DOHH2 (cell line): Measurements from ENCODE around the gene SFI1.

Source experiments
- H3F3A ChIP-seq: fragments of 200-600 bp; sonication (generic), shearing (Covaris generic); 2 replicates; pipeline ENCODE4 v1.6.0; 2016; ENCODE audit warnings: antibody characterized with exemption, mild to moderate bottlenecking; ENCODE audit not compliant: control insufficient read depth, insufficient read depth
- H3K27ac ChIP-seq: fragments of 200-600 bp; sonication (generic); 2 replicates; pipeline ENCODE4 v1.5.1; 2014; ENCODE audit warnings: low read depth, mild to moderate bottlenecking, low read length, moderate library complexity
- H3K27me3 ChIP-seq: fragments of 200-600 bp; sonication (generic); 2 replicates; pipeline ENCODE4 v1.6.1; 2014; ENCODE audit warnings: mild to moderate bottlenecking, low read length, mixed read lengths; ENCODE audit not compliant: control insufficient read depth
- H3K36me3 ChIP-seq: fragments of 200-600 bp; sonication (generic); 2 replicates; pipeline ENCODE4 v1.6.1; 2014; ENCODE audit warnings: mild to moderate bottlenecking, low read length, moderate library complexity, mixed read lengths; ENCODE audit not compliant: control insufficient read depth
- H3K4me1 ChIP-seq: fragments of 200-600 bp; sonication (generic); 2 replicates; pipeline ENCODE4 v1.6.1; 2014; ENCODE audit warnings: mild to moderate bottlenecking, low read length, mixed read lengths; ENCODE audit not compliant: control insufficient read depth
- H3K4me2 ChIP-seq: fragments of 200-600 bp; sonication (generic); 2 replicates; pipeline ENCODE4 v1.6.0; 2014; ENCODE audit warnings: mild to moderate bottlenecking, low read length, moderate library complexity
- H3K4me3 ChIP-seq: fragments of 200-600 bp; sonication (generic); 2 replicates; pipeline ENCODE4 v1.5.1; 2014; ENCODE audit warnings: mild to moderate bottlenecking, low read length, mixed read lengths
- H3K79me2 ChIP-seq: fragments of 200-600 bp; sonication (generic); 2 replicates; pipeline ENCODE4 v1.6.1; 2014; ENCODE audit warnings: mild to moderate bottlenecking, low read length, mixed read lengths; ENCODE audit not compliant: control insufficient read depth
- H3K9me2 ChIP-seq: fragments of 200-600 bp; sonication (generic); replicated peaks from 2 replicates; pipeline ENCODE4 v1.6.1; 2014; ENCODE audit warnings: mild to moderate bottlenecking, low read length, mixed read lengths; ENCODE audit not compliant: control insufficient read depth
- H3K9me3 ChIP-seq: fragments of 200-600 bp; sonication (generic); 2 replicates; pipeline ENCODE4 v1.6.1; 2014; ENCODE audit warnings: antibody characterized with exemption, low read length, mixed read lengths; ENCODE audit not compliant: control insufficient read depth, insufficient read depth
- H4K20me1 ChIP-seq: fragments of 200-600 bp; sonication (generic); 2 replicates; pipeline ENCODE4 v1.6.0; 2014; ENCODE audit warnings: low read depth, mild to moderate bottlenecking, antibody characterized with exemption, low read length, moderate library complexity; ENCODE audit not compliant: control insufficient read depth, insufficient read depth
- CTCF ChIP-seq: fragments of 200-600 bp; sonication (generic); IDR thresholded peaks from one replicate; pipeline ENCODE4 v1.5.1; 2014; ENCODE audit warnings: antibody characterized with exemption, mild to moderate bottlenecking, low read depth, low read length; ENCODE audit not compliant: poor library complexity, severe bottlenecking
- EZH2phosphoT487 ChIP-seq: fragments of 200-600 bp; sonication (generic); IDR thresholded peaks from 2 replicates; pipeline ENCODE4 v1.6.1; 2017; ENCODE audit warnings: borderline replicate concordance, mild to moderate bottlenecking, antibody characterized with exemption, low read length, moderate library complexity, mixed read lengths

SFI1 gene

DNA sequence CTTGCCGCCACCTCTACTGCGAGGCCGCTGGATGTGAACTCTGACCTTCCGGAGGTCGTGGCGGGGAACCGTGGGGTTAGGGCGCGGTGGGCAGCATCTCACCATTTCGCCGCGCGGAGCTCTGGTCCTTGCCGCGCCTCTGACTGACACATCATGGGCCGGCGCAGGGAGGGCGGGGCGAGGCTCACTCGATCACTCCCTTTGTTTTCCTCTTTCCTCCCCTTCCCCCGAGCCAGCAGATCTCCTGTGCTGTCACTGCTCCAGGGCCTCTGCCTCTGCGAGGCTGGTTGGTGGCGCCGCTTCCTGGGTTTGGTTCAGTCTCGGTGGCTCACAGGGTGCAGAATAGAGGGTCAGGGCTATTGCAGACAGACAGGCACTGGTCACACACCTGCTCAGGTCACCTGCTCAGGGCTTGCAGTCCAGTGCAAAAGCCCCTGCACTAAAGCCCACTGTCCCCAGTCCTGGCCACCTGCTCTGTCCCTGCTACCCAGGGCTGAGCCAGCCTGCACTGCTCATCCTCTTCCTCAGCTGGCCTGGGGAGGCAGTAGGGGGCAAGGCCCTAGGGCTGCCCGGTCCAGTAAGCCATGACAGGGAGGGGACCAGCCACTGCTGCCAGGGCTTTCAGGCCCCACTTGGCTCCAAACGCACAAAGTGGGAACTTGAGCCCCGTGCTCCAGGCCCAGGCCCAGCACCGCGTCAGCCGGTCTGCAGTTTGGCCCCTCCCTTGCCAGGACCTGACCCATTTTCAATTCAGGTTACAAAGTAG is 129.5 kb downstream of the SFI1 start:
- Histone ChIP-seq H3F3A (peaks cover 7% of the 10 kb centered on the region; the same call in 1 of the 2 replicates), H3K36me3 (peaks cover 44% of the 10 kb centered on the region), H4K20me1 (peaks cover 5% of the 10 kb centered on the region; the same call in 1 of the 2 replicates), H3K4me2 (no peak overlapping the region), H3K9me3 (no peaks in the 10 kb centered on the region), H3K4me1 (peaks cover 22% of the 10 kb centered on the region), H3K4me3 (no peak overlapping the region), H3K79me2 (peaks cover 72% of the 10 kb centered on the region), H3K27me3 (no peaks in the 10 kb centered on the region), H3K27ac (no peak overlapping the region), H3K9me2 (no peaks in the 10 kb centered on the region)
- no peak for TF ChIP-seq EZH2phosphoT487
- TF ChIP-seq CTCF, result no peak

- peaks cover 7% of the 10 kb centered on the region; the same call in 1 of the 2 replicates for H3F3A ChIP-seq
- H3K9me3 ChIP-seq, result no peaks in the 10 kb centered on the region
- H3K27ac ChIP-seq, result no peak overlapping the region
- H3K9me2 ChIP-seq, result no peaks in the 10 kb centered on the region
- H3K4me2 ChIP-seq, result no peak overlapping the region
- peaks cover 29% of the 10 kb centered on the region for H3K4me1 ChIP-seq
- no peak overlapping the region for H3K4me3 ChIP-seq
- no peaks in the 10 kb centered on the region for H3K27me3 ChIP-seq
- H3K79me2 ChIP-seq, result peaks cover 80% of the 10 kb centered on the region
- peaks cover 44% of the 10 kb centered on the region for H3K36me3 ChIP-seq
- H4K20me1 ChIP-seq, result peaks cover 5% of the 10 kb centered on the region; the same call in 1 of the 2 replicates
- TF ChIP-seq CTCF, result no peak
- no peak for TF ChIP-seq EZH2phosphoT487
Measured at GRCh38 chr22:31626427-31627150, 130.3 kb downstream of the SFI1 start.

DNA sequence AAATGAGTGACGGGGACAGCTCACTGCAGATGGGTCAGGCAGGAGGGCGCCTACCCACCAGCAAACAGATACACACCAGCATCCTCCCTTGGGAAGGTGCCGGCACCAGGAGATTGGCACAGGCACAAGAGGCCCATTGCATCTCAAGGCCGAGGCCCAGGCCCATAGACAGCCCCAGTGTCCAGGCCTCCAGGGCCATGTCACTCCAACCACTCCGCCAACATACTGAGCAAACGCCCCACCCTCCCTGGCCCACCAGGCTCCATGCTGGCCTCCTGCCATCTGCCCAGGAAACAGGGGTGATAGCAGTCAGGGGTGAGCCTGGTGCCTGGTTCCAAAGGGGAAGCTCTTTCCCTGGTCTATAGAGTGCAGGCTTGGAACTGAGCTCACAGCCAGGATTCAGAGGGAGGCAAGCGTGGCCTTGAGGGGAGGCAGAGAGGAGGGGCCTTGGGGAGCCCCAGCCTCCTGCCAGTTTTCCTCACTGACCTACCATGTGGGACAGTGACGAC is 130.9 kb downstream of the SFI1 start:
- Histone ChIP-seq H3K4me3 (no peak overlapping the region), H3K27ac (no peak overlapping the region), H3K27me3 (no peaks in the 10 kb centered on the region), H3K79me2 (peaks cover 87% of the 10 kb centered on the region), H3K4me2 (no peak overlapping the region), H4K20me1 (peaks cover 5% of the 10 kb centered on the region; the same call in 1 of the 2 replicates), H3F3A (peaks cover 7% of the 10 kb centered on the region; the same call in 1 of the 2 replicates), H3K9me2 (no peaks in the 10 kb centered on the region), H3K36me3 (peaks cover 43% of the 10 kb centered on the region), H3K9me3 (no peaks in the 10 kb centered on the region), H3K4me1 (peaks cover 36% of the 10 kb centered on the region)
- TF ChIP-seq CTCF (no peak), EZH2phosphoT487 (no peak)
